DOHH2 (cell line): ENCODE results near the gene LSM14A.

Source experiments
- H3F3A ChIP-seq: fragments of 200-600 bp; sonication (generic), shearing (Covaris generic); 2 replicates; pipeline ENCODE4 v1.6.0; 2016; ENCODE audit warnings: antibody characterized with exemption, mild to moderate bottlenecking; ENCODE audit not compliant: control insufficient read depth, insufficient read depth
- H3K27ac ChIP-seq: fragments of 200-600 bp; sonication (generic); 2 replicates; pipeline ENCODE4 v1.5.1; 2014; ENCODE audit warnings: low read depth, mild to moderate bottlenecking, low read length, moderate library complexity
- H3K27me3 ChIP-seq: fragments of 200-600 bp; sonication (generic); 2 replicates; pipeline ENCODE4 v1.6.1; 2014; ENCODE audit warnings: mild to moderate bottlenecking, low read length, mixed read lengths; ENCODE audit not compliant: control insufficient read depth
- H3K36me3 ChIP-seq: fragments of 200-600 bp; sonication (generic); 2 replicates; pipeline ENCODE4 v1.6.1; 2014; ENCODE audit warnings: mild to moderate bottlenecking, low read length, moderate library complexity, mixed read lengths; ENCODE audit not compliant: control insufficient read depth
- H3K4me1 ChIP-seq: fragments of 200-600 bp; sonication (generic); 2 replicates; pipeline ENCODE4 v1.6.1; 2014; ENCODE audit warnings: mild to moderate bottlenecking, low read length, mixed read lengths; ENCODE audit not compliant: control insufficient read depth
- H3K4me2 ChIP-seq: fragments of 200-600 bp; sonication (generic); 2 replicates; pipeline ENCODE4 v1.6.0; 2014; ENCODE audit warnings: mild to moderate bottlenecking, low read length, moderate library complexity
- H3K4me3 ChIP-seq: fragments of 200-600 bp; sonication (generic); 2 replicates; pipeline ENCODE4 v1.5.1; 2014; ENCODE audit warnings: mild to moderate bottlenecking, low read length, mixed read lengths
- H3K79me2 ChIP-seq: fragments of 200-600 bp; sonication (generic); 2 replicates; pipeline ENCODE4 v1.6.1; 2014; ENCODE audit warnings: mild to moderate bottlenecking, low read length, mixed read lengths; ENCODE audit not compliant: control insufficient read depth
- H3K9me2 ChIP-seq: fragments of 200-600 bp; sonication (generic); replicated peaks from 2 replicates; pipeline ENCODE4 v1.6.1; 2014; ENCODE audit warnings: mild to moderate bottlenecking, low read length, mixed read lengths; ENCODE audit not compliant: control insufficient read depth
- H3K9me3 ChIP-seq: fragments of 200-600 bp; sonication (generic); 2 replicates; pipeline ENCODE4 v1.6.1; 2014; ENCODE audit warnings: antibody characterized with exemption, low read length, mixed read lengths; ENCODE audit not compliant: control insufficient read depth, insufficient read depth
- H4K20me1 ChIP-seq: fragments of 200-600 bp; sonication (generic); 2 replicates; pipeline ENCODE4 v1.6.0; 2014; ENCODE audit warnings: low read depth, mild to moderate bottlenecking, antibody characterized with exemption, low read length, moderate library complexity; ENCODE audit not compliant: control insufficient read depth, insufficient read depth
- CTCF ChIP-seq: fragments of 200-600 bp; sonication (generic); IDR thresholded peaks from one replicate; pipeline ENCODE4 v1.5.1; 2014; ENCODE audit warnings: antibody characterized with exemption, mild to moderate bottlenecking, low read depth, low read length; ENCODE audit not compliant: poor library complexity, severe bottlenecking
- EZH2phosphoT487 ChIP-seq: fragments of 200-600 bp; sonication (generic); IDR thresholded peaks from 2 replicates; pipeline ENCODE4 v1.6.1; 2017; ENCODE audit warnings: borderline replicate concordance, mild to moderate bottlenecking, antibody characterized with exemption, low read length, moderate library complexity, mixed read lengths

Gene LSM14A

GRCh38 chr19:34181111-34181864 lies 9.0 kb downstream of the LSM14A start:
- H3K27ac ChIP-seq, result no peak overlapping the region

DNA sequence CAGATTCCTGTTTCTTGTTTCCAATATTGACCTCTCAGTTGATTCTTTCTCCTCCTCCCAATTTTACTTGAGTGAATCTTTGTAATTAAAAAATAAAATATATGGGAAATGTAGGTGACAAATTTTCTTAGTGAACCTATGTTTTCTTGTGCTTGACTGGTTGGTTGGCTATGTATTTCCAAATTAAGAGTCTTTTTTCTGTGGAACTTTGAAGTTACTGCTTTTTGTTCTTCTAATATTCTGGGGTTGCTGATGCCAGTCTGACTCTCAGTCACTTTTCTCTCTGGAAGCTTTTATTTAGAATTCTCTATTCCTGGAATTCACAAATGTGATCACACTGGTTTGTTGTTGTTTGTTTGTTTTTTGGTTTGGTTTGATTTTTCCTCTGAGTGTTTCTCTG lies 9.8 kb downstream of the LSM14A start:
- Histone ChIP-seq H3K27me3 (no peaks in the 10 kb centered on the region), H3F3A (peaks cover 22% of the 10 kb centered on the region), H3K9me3 (no peaks in the 10 kb centered on the region), H3K4me1 (peaks cover 99% of the 10 kb centered on the region), H3K36me3 (peaks cover 75% of the 10 kb centered on the region), H4K20me1 (peaks cover 47% of the 10 kb centered on the region), H3K4me3 (no peak overlapping the region), H3K79me2 (peaks cover 100% of the 10 kb centered on the region), H3K4me2 (0 out of 2 replicates have a peak overlapping the region, but pooled peaks have one; percentile 14), H3K9me2 (no peaks in the 10 kb centered on the region), H3K27ac (no peak overlapping the region)
- no peak for TF ChIP-seq CTCF

More at GRCh38 chr19:34181111-34181864, 9.0 kb downstream of the LSM14A start:
- no peaks in the 10 kb centered on the region for H3K9me3 ChIP-seq
- H3K4me2 ChIP-seq, result peak overlapping the region; percentile 20
- no peak overlapping the region for H3K4me3 ChIP-seq
- H3F3A ChIP-seq, result peaks cover 22% of the 10 kb centered on the region
- peaks cover 100% of the 10 kb centered on the region for H3K79me2 ChIP-seq
- H4K20me1 ChIP-seq, result peaks cover 52% of the 10 kb centered on the region
- TF ChIP-seq CTCF, result no peak
- TF ChIP-seq EZH2phosphoT487, result no peak
- peaks cover 80% of the 10 kb centered on the region for H3K36me3 ChIP-seq
- H3K9me2 ChIP-seq, result no peaks in the 10 kb centered on the region
- H3K27me3 ChIP-seq, result no peaks in the 10 kb centered on the region
- peaks cover 99% of the 10 kb centered on the region for H3K4me1 ChIP-seq

- H4K20me1 ChIP-seq, result peaks cover 48% of the 10 kb centered on the region
- H3K27ac ChIP-seq, result peak overlapping the region; percentile 40
- H3K4me1 ChIP-seq, result peaks cover 100% of the 10 kb centered on the region
Measured at GRCh38 chr19:34184880-34185491, 12.7 kb downstream of the LSM14A start.

More at GRCh38 chr19:34184880-34185491, 12.7 kb downstream of the LSM14A start:
- H3K79me2 ChIP-seq, result peaks cover 100% of the 10 kb centered on the region
- peaks cover 20% of the 10 kb centered on the region for H3F3A ChIP-seq
- no peaks in the 10 kb centered on the region for H3K9me3 ChIP-seq
- no peaks in the 10 kb centered on the region for H3K27me3 ChIP-seq
- TF ChIP-seq EZH2phosphoT487, result no peak
- no peak for TF ChIP-seq CTCF
- peaks cover 57% of the 10 kb centered on the region for H3K36me3 ChIP-seq
- H3K9me2 ChIP-seq, result no peaks in the 10 kb centered on the region
- H3K4me3 ChIP-seq, result peak overlapping the region; percentile 40
- peak overlapping the region; percentile 64 for H3K4me2 ChIP-seq
